NOMO-1 (cell line): ENCODE data around the gene TMEM144.

Experiments used
- DNase-seq, 2 experiments: peaks; one replicate each; lab custom pipeline; 2025; ENCODE audit not compliant: unreplicated experiment in 2 of 2; lab: John Stamatoyannopoulos, UW

The TMEM144 gene

GRCh38 chr4:158209825-158210807 lies at the start of gene TMEM144:
Gene TMEM144 (plus strand): TSS chr4:158210486. CDS start chr4:158212668, 2,182 bp downstream.
- DNase-seq: peak; percentile 83 to 85

GRCh38 chr4:158161551-158162354 lies 48.5 kb upstream of the TMEM144 start:
- peak in 1 of 2 experiments; percentile 38 for DNase-seq

DNA sequence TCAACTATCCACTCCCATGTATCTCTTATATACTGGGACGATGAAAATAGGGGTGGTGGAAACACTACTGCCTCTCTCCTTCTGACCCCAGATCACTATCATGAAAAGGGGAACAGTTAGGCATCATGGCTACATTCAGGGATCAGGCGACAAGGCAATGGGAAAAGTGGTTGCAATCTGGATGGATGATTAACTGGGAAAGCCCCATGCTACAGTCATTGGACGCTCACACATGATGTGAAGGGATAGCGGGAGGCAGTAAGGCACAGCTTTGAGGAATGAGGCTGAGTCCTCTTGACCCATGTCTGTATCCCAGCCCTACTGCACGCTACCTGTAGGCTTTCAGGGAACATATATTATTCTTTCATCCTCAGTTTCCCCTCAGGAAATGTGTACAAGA lies 47.7 kb upstream of the TMEM144 start:
- no peak for DNase-seq

DNA sequence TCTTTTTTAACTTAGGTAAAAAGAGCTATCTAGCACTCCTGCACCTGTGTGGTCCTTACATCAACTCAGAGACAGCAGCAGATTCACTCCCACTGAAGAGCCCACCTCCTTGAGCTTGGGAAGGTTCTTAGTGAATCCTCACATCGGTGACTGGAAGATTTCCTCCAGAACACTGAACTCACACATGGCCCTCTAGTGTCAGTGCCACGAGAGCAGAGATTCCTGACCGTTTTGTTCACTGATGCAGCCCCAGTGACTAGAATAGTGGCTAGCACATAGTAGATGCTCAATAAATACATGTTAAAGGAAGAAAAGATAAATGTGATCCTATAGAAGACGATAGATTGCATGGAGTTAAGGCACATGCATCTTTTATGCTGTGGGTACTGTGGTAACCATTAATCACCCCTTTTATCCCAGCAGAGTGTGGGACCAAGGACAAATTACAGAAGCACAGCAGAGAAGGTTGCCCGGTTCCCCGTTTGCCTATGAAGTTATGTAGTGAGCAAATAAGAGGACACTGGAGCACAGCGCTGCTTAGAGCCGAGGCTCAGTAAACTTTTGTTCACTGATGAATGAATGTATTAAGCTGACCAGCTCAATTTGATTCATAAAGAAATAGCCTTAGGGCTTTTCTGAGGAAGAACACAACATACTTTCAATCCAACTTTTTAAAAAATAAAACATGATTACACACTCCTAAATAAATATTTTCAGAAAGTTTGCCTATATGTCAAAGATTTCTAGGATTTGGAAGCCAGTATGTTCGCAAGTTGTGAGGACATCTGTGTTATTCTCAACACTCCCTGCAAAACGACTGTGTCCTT lies 46.1 kb upstream of the TMEM144 start:
- DNase-seq: no peak

DNA sequence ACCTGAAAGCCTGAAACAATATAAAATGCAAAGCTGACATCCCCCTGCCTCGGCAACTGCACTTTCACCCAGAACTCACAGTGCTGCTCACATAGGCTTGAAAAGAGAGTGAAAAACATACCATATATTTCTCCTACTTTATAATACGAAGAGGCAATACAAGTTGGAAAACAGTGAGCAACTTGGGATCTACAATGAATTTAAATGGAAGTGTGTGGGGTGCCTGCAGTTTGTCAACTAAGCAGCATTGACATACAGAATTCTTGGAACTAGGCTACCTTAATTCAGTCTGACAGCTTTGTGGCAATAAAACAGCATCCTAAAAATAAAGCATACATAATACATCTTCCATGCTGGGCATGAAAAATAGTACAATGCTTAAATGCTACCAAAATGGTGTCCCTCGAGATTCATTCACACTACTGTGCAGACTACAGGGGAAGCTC lies 45.5 kb upstream of the TMEM144 start:
- no peak for DNase-seq

DNA sequence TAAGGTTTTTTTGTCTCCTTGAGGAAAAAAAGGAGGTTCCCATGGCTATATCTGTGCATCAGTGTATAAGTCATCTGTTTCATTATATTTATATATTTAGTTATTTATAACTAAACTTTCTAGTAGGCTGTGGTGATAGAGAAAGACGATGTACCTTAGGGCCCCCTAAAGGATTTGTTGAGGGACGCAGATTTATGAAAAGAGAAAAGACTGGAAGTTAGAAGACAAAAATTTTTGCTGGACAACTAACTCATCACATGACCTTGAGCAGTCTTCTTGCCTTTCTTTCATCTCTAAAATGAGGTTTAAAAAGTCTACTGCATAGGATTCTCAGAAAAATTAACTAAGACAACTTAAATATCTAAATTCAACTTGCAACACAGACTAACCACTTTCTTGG lies 43.6 kb upstream of the TMEM144 start:
- no peak for DNase-seq

GRCh38 chr4:158168606-158169005 lies 41.7 kb upstream of the TMEM144 start:
- no peak for DNase-seq

- no peak for DNase-seq
Observed at GRCh38 chr4:158169506-158169905, 40.8 kb upstream of the TMEM144 start.

- peak; percentile 66 to 87 for DNase-seq
Observed at GRCh38 chr4:158169931-158170690, 40.2 kb upstream of the TMEM144 start.

- DNase-seq: no peak
Observed at GRCh38 chr4:158170691-158171561, 39.4 kb upstream of the TMEM144 start.

DNA sequence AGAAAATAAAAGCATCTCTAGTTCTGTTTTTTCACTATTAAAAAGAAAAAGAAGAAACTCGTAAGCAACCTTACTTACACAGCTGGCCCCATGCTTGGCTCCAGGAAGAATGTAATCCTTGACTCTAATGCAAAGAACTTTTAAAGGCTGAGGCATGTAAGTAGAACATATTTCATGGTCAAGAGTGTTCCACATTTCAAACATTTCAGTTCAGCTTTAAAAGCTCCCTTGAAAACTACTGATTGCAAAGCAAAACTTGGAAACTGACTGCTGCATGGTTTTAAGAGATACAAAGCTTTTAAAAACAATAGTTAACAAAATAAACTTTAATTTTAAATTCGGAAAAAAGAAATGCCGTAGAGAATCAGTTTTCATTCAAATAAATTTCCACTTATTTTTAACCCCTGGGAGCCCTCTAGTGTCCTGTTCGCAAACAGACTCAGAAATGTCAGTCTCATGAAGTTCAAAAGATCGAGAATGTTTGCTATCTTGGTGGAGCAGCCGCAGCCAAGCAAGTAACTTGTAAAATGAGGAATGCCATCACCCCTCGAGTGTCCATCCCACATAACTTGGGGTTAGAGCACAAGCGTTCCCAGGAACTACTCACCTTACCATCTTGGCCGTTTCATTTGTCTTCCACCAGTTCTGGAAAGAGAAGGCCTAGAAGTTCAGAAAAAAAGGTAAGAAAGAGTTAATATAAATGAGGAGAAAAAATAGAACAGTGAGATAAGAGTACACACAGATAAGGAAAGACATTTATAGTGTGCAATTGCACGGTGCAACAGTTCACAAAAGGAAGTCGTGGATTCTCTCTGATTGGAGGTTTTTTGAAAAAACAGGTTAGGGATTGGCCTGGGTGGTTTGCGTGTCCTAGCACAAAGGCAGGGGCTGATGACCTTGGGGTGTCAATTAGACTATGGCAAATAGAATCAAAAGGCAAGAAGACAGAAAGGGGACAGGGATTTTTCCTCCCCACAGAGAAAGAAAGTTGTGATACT lies 37.7 kb upstream of the TMEM144 start, which contains the start of gene GASK1B:
Gene GASK1B (minus strand): TSS at position 765 of the 998 bp plus-strand sequence. CDS start 1,650 bp downstream, outside the sequence.
- peak; percentile 26 to 71 for DNase-seq

DNA sequence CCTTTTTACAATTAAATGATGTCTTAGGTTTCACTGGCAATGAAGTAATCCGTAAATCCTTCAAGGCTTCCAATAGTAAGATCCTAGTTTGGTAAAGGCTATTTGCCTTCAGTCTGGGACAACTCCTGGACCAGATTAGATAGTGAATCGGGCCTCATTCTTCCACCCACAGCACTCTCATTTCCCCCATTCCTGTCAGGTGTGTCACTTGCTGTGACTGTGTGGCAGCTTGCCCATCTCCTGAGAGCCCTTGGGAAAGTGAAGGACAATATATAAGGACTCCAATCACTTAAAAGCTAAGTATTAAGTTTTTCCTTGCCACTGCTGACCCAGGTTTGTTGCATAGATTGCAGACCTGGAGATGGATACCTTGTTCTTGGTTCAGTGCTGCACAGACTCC lies 34.2 kb upstream of the TMEM144 start:
- DNase-seq: no peak

GRCh38 chr4:158176776-158177175 lies 33.5 kb upstream of the TMEM144 start:
- DNase-seq: no peak

DNA sequence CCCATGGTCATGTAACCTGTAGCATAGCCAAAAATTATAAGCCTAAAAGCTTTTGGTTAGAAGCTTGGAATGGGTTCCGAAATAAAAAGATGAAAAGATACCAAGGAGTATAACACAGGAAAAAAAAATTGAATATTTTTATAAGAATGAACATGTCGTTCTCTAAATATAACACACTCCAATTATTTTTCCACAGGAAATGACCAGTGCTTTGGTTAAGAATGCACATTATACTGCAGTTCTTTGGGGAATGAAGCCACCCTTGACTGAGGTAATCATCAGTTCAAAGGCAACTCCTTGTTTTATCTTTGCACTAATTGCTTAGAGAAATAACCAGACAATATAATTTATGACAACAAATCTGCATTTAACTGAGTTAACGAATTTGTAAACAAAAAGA lies 30.8 kb upstream of the TMEM144 start:
- DNase-seq: no peak

- DNase-seq: no peak
Observed at GRCh38 chr4:158181906-158182305, 28.4 kb upstream of the TMEM144 start.

GRCh38 chr4:158182736-158183135 lies 27.6 kb upstream of the TMEM144 start:
- DNase-seq: no peak

- no peak for DNase-seq
Observed at GRCh38 chr4:158186815-158187214, 23.5 kb upstream of the TMEM144 start.

DNA sequence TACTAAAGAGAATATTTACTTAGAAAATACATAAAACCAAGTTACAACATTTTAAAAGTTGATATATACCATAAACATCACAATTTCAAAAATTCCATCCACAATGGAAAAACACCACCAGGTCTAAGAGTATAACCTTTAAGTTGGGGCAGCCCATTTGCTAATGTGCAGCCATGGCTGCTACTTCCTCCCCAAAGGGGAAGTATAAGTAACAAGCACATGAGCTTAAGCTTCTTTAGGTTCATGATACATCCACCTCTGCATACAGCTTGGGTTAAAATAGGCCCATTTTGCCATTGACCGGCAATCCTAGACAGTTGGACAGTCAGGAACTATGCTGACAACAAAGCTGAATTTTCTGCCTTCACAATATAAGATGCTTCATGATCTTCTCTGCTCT lies 20.9 kb upstream of the TMEM144 start:
- DNase-seq: peak in 1 of 2 experiments; percentile 15
